ENCODE data around the gene LRRC4B. TPM values are rescaled to one million over a fixed set of nuclear protein-coding genes. Genes with fewer than 3 reads are reported as not detected.

LRRC4B gene
- polyA plus RNA-seq, 1 of the 3 experiments (the other 2 are of a cell fraction) = 6.9 TPM

DNA sequence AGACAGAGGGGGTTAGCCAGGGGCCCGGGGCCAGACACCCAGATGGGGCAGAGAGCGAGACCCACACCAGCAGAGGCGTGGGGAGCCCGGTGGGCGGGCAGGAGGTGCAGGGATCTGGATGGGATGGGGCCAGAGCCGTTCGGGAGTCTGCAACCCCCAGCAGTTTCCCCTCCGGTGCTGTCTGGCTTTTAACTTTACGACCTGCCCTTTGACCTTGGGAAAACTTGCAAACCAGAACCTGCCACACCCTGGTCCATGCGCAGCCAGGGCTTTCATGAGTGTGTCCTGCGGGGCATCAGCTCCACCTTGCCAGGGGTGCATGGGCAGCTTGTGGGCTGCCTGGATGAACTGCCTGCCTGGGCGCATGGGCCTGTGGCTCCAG, 67.1 kb downstream of the LRRC4B start:
- POLR2A ChIA-PET = interaction anchor here (1.4 kb wide), 1 partner anchor 10 kb away, joined by 9 read pairs; the partner anchor contains the start of gene JOSD2
- CTCF ChIA-PET = interaction anchor here (1.1 to 2.5 kb wide), 7 partner anchors 9 to 55 kb away, joined by 3 to 11 read pairs (median 6); partner anchors contain the start of gene JOSD2
- Histone ChIP-seq H3K4me1 (ENCODE audit: control insufficient read depth in 1 of 2, insufficient read depth in 2 of 2, low read depth in 1 of 2, low read length in 1 of 2) (peaks cover 0 to 7% of the 10 kb centered on the region in 2 experiments; a peak in 1 of 4 replicates), H3K27ac (ENCODE audit: low read depth in 2 of 2, low read length in 1 of 2) (no peak overlapping the region), H3K9ac (no peak overlapping the region), H3K9me3 (no peaks in the 10 kb centered on the region), H4K20me1 (ENCODE audit: insufficient read depth) (no peaks in the 10 kb centered on the region), H3F3A (replicated peaks; ENCODE audit: insufficient read depth) (no peaks in the 10 kb centered on the region), H3K79me2 (ENCODE audit: insufficient read depth) (no peaks in the 10 kb centered on the region), H3K4me2 (no peak overlapping the region), H3K9me2 (no peaks in the 10 kb centered on the region), H2AFZ (ENCODE audit: low read depth) (no peak overlapping the region), H3K27me3 (ENCODE audit: insufficient read depth) (no peaks in the 10 kb centered on the region), H3K36me3 (replicated peaks in 1 of 2; ENCODE audit: control insufficient read depth in 1 of 2, insufficient read depth in 2 of 2, low read length in 1 of 2) (no peaks in the 10 kb centered on the region), H3K4me3 (ENCODE audit: low read depth in 2 of 2, low read length in 1 of 2) (no peak overlapping the region)
- no peak for TF ChIP-seq POLR2AphosphoS5 (IDR thresholded peaks at IDR 0.05; ENCODE audit: low read depth, low read length)
- no peak for TF ChIP-seq FOXM1 (IDR thresholded peaks at IDR 0.05; ENCODE audit: low read depth)
- no peak for TF ChIP-seq ELF1 (IDR thresholded peaks at IDR 0.05)
- TF ChIP-seq, protein P1, sequence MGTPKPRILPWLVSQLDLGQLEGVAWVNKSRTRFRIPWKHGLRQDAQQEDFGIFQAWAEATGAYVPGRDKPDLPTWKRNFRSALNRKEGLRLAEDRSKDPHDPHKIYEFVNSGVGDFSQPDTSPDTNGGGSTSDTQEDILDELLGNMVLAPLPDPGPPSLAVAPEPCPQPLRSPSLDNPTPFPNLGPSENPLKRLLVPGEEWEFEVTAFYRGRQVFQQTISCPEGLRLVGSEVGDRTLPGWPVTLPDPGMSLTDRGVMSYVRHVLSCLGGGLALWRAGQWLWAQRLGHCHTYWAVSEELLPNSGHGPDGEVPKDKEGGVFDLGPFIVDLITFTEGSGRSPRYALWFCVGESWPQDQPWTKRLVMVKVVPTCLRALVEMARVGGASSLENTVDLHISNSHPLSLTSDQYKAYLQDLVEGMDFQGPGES (IDR thresholded peaks at IDR 0.05; ENCODE audit: low read depth, low read length) = no peak
- TF ChIP-seq, protein P2, sequence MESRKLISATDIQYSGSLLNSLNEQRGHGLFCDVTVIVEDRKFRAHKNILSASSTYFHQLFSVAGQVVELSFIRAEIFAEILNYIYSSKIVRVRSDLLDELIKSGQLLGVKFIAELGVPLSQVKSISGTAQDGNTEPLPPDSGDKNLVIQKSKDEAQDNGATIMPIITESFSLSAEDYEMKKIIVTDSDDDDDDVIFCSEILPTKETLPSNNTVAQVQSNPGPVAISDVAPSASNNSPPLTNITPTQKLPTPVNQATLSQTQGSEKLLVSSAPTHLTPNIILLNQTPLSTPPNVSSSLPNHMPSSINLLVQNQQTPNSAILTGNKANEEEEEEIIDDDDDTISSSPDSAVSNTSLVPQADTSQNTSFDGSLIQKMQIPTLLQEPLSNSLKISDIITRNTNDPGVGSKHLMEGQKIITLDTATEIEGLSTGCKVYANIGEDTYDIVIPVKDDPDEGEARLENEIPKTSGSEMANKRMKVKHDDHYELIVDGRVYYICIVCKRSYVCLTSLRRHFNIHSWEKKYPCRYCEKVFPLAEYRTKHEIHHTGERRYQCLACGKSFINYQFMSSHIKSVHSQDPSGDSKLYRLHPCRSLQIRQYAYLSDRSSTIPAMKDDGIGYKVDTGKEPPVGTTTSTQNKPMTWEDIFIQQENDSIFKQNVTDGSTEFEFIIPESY (IDR thresholded peaks at IDR 0.05; ENCODE audit: borderline replicate concordance, low read depth) = no peak
- no peak for TF ChIP-seq MEF2A (IDR thresholded peaks at IDR 0.05; ENCODE audit: borderline replicate concordance, low read depth)
- TF ChIP-seq, protein P3, sequence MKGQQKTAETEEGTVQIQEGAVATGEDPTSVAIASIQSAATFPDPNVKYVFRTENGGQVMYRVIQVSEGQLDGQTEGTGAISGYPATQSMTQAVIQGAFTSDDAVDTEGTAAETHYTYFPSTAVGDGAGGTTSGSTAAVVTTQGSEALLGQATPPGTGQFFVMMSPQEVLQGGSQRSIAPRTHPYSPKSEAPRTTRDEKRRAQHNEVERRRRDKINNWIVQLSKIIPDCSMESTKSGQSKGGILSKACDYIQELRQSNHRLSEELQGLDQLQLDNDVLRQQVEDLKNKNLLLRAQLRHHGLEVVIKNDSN (IDR thresholded peaks at IDR 0.05; ENCODE audit: borderline replicate concordance, low read depth) = no peak
- TF ChIP-seq, protein P4, sequence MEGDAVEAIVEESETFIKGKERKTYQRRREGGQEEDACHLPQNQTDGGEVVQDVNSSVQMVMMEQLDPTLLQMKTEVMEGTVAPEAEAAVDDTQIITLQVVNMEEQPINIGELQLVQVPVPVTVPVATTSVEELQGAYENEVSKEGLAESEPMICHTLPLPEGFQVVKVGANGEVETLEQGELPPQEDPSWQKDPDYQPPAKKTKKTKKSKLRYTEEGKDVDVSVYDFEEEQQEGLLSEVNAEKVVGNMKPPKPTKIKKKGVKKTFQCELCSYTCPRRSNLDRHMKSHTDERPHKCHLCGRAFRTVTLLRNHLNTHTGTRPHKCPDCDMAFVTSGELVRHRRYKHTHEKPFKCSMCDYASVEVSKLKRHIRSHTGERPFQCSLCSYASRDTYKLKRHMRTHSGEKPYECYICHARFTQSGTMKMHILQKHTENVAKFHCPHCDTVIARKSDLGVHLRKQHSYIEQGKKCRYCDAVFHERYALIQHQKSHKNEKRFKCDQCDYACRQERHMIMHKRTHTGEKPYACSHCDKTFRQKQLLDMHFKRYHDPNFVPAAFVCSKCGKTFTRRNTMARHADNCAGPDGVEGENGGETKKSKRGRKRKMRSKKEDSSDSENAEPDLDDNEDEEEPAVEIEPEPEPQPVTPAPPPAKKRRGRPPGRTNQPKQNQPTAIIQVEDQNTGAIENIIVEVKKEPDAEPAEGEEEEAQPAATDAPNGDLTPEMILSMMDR (IDR thresholded peaks at IDR 0.05) = no peak
- TF ChIP-seq, protein P5, sequence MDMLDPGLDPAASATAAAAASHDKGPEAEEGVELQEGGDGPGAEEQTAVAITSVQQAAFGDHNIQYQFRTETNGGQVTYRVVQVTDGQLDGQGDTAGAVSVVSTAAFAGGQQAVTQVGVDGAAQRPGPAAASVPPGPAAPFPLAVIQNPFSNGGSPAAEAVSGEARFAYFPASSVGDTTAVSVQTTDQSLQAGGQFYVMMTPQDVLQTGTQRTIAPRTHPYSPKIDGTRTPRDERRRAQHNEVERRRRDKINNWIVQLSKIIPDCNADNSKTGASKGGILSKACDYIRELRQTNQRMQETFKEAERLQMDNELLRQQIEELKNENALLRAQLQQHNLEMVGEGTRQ (IDR thresholded peaks at IDR 0.05; ENCODE audit: borderline replicate concordance, low read depth, low read length) = no peak
- no peak for DNase-seq
- 69% methylated on average over 10 of the region's 12 CpGs for WGBS (ENCODE audit: low lambda C conversion rate)

Measured in SK-N-SH (cell line).